Retina (tissue), 1 donor: ENCODE data around the gene STAP2.
A peak's percentile ranks its signal among the peaks of the same experiment; 100 is the strongest.
"Not testable (repeated sequence)": the region's sequence is repeated elsewhere in the genome, so short reads cannot be mapped to it uniquely, and the experiment has no call there.

Experiments used
- DNase-seq: peaks from one replicate; pipeline ENCODE4 v3.0.0-alpha.2; 2016

Gene STAP2

DNA sequence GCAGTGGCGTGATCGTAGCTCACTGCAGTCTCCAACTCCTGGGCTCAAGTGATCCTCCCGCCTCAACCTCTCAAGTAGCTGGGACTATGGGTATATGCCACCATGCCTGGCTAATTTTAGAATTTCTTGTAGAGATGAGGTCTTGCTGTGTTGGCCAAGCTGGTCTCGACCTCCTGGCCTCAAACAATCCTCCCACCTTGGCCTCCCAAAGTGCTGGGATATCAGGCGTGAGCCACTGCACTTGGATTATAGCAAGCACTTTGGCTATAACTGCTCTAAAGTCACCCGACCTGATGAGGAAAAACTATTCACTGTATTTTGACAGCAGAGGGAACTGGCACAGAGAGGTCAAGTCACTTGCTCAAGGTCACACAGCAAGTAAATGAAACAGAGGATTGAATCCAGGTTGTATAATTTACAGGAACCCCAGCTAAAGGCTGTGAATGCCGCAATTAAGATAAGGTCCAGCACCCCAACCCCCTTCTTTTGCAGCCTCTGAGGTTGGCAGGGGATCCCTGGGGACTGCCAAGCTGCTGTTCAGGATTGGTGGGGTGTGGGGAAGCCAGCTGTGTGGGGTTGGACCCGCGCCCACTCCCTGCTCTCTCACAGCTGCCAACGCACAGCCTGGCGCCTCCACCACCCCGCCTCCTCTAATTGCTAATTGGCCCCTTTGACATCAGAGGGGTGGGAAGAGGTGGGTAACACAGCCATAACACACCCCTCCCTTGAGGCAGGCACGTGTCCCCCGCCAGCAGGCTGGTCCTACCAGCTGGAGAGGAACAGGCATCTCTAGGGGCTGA, 42.5 kb downstream of the STAP2 start:
- peak; percentile 32 for DNase-seq

DNA sequence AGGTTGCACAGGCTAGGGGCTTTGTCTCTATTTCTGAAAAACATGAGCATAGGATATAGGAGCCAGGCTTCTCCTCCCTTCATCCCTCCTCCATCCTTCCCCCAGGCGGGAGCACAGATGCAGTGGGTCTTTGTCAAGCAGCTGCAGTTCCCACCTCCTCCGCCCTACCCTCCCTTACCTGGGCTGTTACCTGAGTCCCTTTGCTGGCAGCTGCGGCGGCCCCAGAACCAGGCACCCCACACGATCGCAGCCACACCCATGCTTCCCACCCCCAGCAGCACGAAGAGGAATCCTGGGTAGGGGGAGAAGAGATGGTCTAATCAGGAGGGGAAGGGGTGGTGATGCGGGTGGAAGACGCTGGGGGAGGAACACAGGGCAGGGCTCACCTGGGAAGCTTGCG, 44.2 kb downstream of the STAP2 start:
- no peak for DNase-seq

DNA sequence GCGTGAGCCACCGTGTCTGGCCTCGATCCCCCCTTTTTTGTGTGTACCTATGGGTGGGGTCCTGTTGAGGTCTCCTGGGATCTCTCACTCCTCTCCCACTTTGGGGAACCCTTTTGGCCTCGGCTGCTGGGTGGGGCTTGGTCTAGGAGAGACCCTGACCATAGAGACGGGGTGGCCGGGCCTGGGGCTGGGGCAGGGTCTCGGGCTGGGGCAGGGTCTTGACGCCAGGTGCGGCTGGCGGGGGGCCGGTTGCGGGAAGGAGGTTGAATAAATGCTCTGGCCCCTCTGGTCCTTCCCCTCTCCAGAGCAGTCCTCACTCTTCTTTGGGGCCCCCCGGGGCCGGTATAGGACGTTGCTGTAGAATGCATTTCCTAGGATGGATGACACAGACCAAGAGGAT, 46.1 kb downstream of the STAP2 start:
- no peak for DNase-seq

GRCh38 chr19:4291184-4291732, 47.4 kb downstream of the STAP2 start:
- DNase-seq = no peak

GRCh38 chr19:4288091-4288777, 50.4 kb downstream of the STAP2 start:
- DNase-seq = no peak

DNA sequence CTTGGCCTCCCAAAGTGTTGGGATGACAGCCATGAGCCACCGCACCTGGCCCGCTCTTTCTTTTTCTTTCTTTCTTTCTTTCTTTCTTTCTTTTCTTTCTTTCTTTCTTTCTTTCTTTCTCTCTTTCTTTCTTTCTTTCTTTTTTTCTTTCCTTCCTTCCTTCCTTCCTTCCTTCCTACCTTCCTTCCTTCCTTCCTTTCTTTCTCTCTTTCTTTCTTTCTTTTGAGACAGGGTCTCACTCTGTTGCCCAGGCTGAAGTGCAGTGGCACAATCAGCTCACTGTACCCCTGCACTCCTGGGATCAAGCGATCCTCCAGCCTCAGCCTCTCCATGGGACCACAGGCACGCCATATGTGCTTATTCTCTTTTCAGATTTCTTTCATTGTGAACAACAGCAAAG, 52.5 kb downstream of the STAP2 start:
- not testable (repeated sequence) for DNase-seq

- no peak for DNase-seq
Measured at GRCh38 chr19:4284974-4285373, 53.7 kb downstream of the STAP2 start.

GRCh38 chr19:4284176-4284958, 54.3 kb downstream of the STAP2 start:
- DNase-seq = no peak

- DNase-seq = peak; percentile 49
Measured at GRCh38 chr19:4279530-4280422, 58.9 kb downstream of the STAP2 start.

- DNase-seq = peak; percentile 73
Measured at GRCh38 chr19:4279267-4279529, 59.4 kb downstream of the STAP2 start.

- peak; percentile 80 for DNase-seq
Measured at GRCh38 chr19:4278419-4279266, 60.0 kb downstream of the STAP2 start, which contains the start of gene SHD. SHD (plus strand) TSS chr19:4279266; CDS start chr19:4280064, 798 bp downstream.

- DNase-seq = peak; percentile 46
Measured at GRCh38 chr19:4278010-4278409, 60.6 kb downstream of the STAP2 start.

- peak; percentile 58 for DNase-seq
Measured at GRCh38 chr19:4277191-4277696, 61.4 kb downstream of the STAP2 start.

DNA sequence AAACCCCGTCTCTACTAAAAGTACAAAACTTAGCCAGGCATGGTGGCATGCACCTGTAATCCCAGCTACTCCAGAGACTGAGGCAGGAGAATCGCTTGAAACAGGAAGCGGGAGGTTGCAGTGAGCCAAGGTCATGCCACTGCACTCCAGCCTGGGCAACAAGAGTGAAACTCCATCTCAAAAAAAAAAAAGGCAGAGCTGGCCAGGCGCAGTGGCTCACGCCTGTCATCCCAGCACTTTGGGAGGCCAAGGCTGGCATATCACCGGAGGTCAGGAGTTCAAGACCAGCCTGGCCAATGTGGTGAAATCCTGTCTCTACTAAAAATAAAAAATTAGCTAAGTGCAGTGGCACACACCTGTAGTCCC, 64.3 kb downstream of the STAP2 start:
- DNase-seq = not testable (repeated sequence)
